Ishikawa (cell line): ENCODE results near the gene ACYP1.

ENCODE experiments used
- CEBPB ChIP-seq: IDR thresholded peaks from 2 replicates; pipeline ENCODE4 v1.6.1; 2012
- CREB1 ChIP-seq: IDR thresholded peaks from 2 replicates; pipeline ENCODE4 v1.6.1; 2012; ENCODE audit warnings: low read depth
- EGR1 ChIP-seq: IDR thresholded peaks from 2 replicates; pipeline ENCODE4 v1.6.1; 2012
- EP300 ChIP-seq: IDR thresholded peaks from 2 replicates; pipeline ENCODE4 v1.6.1; 2012; ENCODE audit warnings: borderline replicate concordance
- FOXM1 ChIP-seq: IDR thresholded peaks from 2 replicates; pipeline ENCODE4 v1.6.1; 2012; ENCODE audit warnings: low read depth, borderline replicate concordance
- MAX ChIP-seq: IDR thresholded peaks from 2 replicates; pipeline ENCODE4 v1.6.1; 2012
- NFIC ChIP-seq: IDR thresholded peaks from 2 replicates; pipeline ENCODE4 v1.6.1; 2012
- RAD21 ChIP-seq: IDR thresholded peaks from 2 replicates; pipeline ENCODE4 v1.6.1; 2012; ENCODE audit warnings: low read depth
- REST ChIP-seq: IDR thresholded peaks from 2 replicates; pipeline ENCODE4 v1.6.1; 2012; ENCODE audit warnings: low read depth, mild to moderate bottlenecking
- TAF1 ChIP-seq: IDR thresholded peaks from 2 replicates; pipeline ENCODE4 v1.6.1; 2012; ENCODE audit warnings: low read depth, mild to moderate bottlenecking
- TCF12 ChIP-seq: IDR thresholded peaks from 2 replicates; pipeline ENCODE4 v1.6.1; 2012; ENCODE audit warnings: low read depth
- TEAD4 ChIP-seq: IDR thresholded peaks from 2 replicates; pipeline ENCODE4 v1.6.1; 2012
- USF1 ChIP-seq: IDR thresholded peaks from 2 replicates; pipeline ENCODE4 v1.6.1; 2012
- YY1 ChIP-seq: IDR thresholded peaks from 2 replicates; pipeline ENCODE4 v1.6.1; 2012; ENCODE audit warnings: low read depth
- ZBTB7A ChIP-seq: IDR thresholded peaks from 2 replicates; pipeline ENCODE4 v1.6.1; 2012; ENCODE audit warnings: low read depth

ACYP1 gene

DNA sequence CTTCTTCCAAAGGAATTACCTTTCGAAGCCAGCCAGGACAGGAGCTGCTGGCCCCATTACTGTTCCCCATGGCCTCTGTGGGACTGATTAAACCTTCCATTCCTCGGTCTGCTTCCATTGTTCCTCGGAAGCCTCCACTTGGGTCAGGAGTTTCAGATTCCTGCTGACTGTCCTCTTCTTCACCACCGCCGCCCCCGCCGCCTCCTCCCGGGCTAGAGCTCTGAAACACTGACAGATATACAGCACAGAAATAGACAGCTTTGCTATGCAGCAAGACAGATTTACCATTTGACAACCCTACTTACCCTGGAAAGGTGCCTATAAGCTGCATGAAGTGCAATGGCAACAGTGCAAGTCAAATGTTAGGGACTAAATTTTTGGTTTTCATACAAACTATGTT, 27.4 kb upstream of the ACYP1 start:
- no peak for TF ChIP-seq TAF1
- no peak for TF ChIP-seq MAX
- TF ChIP-seq USF1, result no peak

DNA sequence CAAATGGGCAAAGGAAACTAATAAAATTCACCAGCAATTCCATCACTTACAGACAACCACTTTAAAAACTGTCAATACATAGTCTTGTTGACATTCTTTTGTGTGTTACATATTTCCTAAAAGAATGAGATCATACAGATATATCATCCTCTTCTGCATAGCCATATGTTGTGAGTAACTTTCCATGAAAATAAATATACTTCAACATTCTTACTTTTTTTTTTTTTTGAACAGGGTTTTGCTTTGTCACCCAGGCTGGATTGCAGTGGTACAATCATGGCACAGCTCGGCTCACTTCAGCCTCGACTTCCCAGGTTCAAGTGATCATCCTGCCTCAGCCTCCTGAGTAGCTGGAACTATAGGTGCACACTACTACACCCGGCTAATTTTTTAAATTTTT, 26.5 kb upstream of the ACYP1 start:
- no peak for TF ChIP-seq USF1
- no peak for TF ChIP-seq MAX
- no peak for TF ChIP-seq FOXM1
- no peak for TF ChIP-seq EP300
- TF ChIP-seq EGR1, result no peak
- no peak for TF ChIP-seq NFIC
- TF ChIP-seq CEBPB, result no peak
- TF ChIP-seq REST, result no peak
- TF ChIP-seq ZBTB7A, result no peak
- no peak for TF ChIP-seq TCF12
- TF ChIP-seq TEAD4, result no peak
- no peak for TF ChIP-seq RAD21
- TF ChIP-seq TAF1, result no peak
- no peak for TF ChIP-seq CREB1
- no peak for TF ChIP-seq YY1

- TF ChIP-seq CREB1 (no peak), CEBPB (no peak), USF1 (no peak), TCF12 (no peak), RAD21 (peak; percentile 87), NFIC (no peak)
Measured at GRCh38 chr14:75088566-75089373, 24.9 kb upstream of the ACYP1 start.

- TF ChIP-seq TEAD4 (no peak), TAF1 (no peak), MAX (no peak), TCF12 (no peak), CEBPB (no peak)
Measured at GRCh38 chr14:75088153-75088552, 24.3 kb upstream of the ACYP1 start.

- TF ChIP-seq RAD21 (peak; percentile 50), TCF12 (no peak)
Measured at GRCh38 chr14:75084513-75084912, 20.7 kb upstream of the ACYP1 start.

DNA sequence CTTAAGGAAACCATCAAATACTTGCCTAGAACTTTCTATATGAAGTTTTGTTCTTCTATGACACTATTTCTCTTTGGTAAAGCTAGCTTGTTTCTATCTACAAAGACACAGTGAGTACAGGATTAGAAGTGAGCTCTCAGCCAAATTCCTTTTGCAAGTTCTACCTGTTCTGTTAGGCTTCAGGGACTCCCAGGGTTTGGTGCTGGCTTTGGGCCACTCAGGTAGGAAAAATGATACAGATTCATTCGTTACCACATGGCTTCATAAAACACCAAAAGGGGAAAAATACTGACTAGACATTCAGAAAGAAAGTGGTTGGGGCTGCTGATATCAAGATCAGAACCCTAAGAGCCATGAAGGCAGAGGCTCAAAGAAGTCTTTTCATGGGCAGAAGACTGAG, 19.4 kb upstream of the ACYP1 start:
- TF ChIP-seq NFIC, result no peak
- no peak for TF ChIP-seq TAF1
- no peak for TF ChIP-seq ZBTB7A
- no peak for TF ChIP-seq FOXM1
- no peak for TF ChIP-seq YY1
- TF ChIP-seq EP300, result no peak
- TF ChIP-seq MAX, result no peak
- no peak for TF ChIP-seq CEBPB

GRCh38 chr14:75081660-75082229, 17.9 kb upstream of the ACYP1 start:
- no peak for TF ChIP-seq USF1
- TF ChIP-seq YY1, result no peak
- TF ChIP-seq MAX, result no peak
- no peak for TF ChIP-seq TEAD4
- TF ChIP-seq EP300, result no peak
- TF ChIP-seq FOXM1, result no peak
- no peak for TF ChIP-seq REST
- no peak for TF ChIP-seq RAD21
- no peak for TF ChIP-seq TAF1
- TF ChIP-seq ZBTB7A, result no peak
- TF ChIP-seq TCF12, result no peak
- no peak for TF ChIP-seq NFIC
